Endothelial cell of umbilical vein (primary cell): ENCODE data around the gene OTUB1.

ENCODE experiments used
- EZH2 ChIP-seq: IDR thresholded peaks from 2 replicates; pipeline ENCODE4 v1.6.1; 2012; ENCODE audit warnings: borderline replicate concordance, low read depth, mild to moderate bottlenecking, moderate library complexity, low read length, inconsistent platforms; ENCODE audit not compliant: severe bottlenecking
- FOS ChIP-seq: IDR thresholded peaks from 2 replicates; pipeline ENCODE4 v1.6.1; 2011; ENCODE audit warnings: mild to moderate bottlenecking, low read length, moderate library complexity, borderline replicate concordance; ENCODE audit not compliant: insufficient read depth
- GATA2 ChIP-seq: IDR thresholded peaks from 2 replicates; pipeline ENCODE4 v1.7.0; 2011; ENCODE audit warnings: low read depth, mild to moderate bottlenecking, moderate library complexity, mixed read lengths, low read length; ENCODE audit not compliant: insufficient read length, insufficient read depth
- JUN ChIP-seq: IDR thresholded peaks from 2 replicates; pipeline ENCODE4 v1.6.1; 2011; ENCODE audit warnings: borderline replicate concordance, low read depth; ENCODE audit not compliant: insufficient read length, insufficient read depth
- MAX ChIP-seq: IDR thresholded peaks from 2 replicates; pipeline ENCODE4 v1.6.1; 2011; ENCODE audit not compliant: insufficient read depth, insufficient read length
- MYC ChIP-seq: IDR thresholded peaks from one replicate; pipeline ENCODE4 v1.6.1; 2011; ENCODE audit warnings: mild to moderate bottlenecking, low read depth, low read length
- POLR2A ChIP-seq: IDR thresholded peaks from 2 replicates; pipeline ENCODE4 v1.6.1; 2012; ENCODE audit warnings: low read depth, mild to moderate bottlenecking, control low read depth, low read length
- POLR2AphosphoS5 ChIP-seq: IDR thresholded peaks from 2 replicates; pipeline ENCODE4 v1.6.1; 2012; ENCODE audit warnings: low read depth, mild to moderate bottlenecking, control low read depth, low read length, moderate library complexity; ENCODE audit not compliant: insufficient read depth
- TF ChIP-seq, protein P1 (sequence below), 2 donors: IDR thresholded peaks; 1 replicate in 1 of 2; 2 replicates in 1 of 2; pipeline ENCODE4 v1.5.1; 2011; ENCODE audit warnings: low read length in 2 of 2, mild to moderate bottlenecking in 2 of 2, moderate library complexity in 2 of 2, control low read depth in 1 of 2, inconsistent platforms in 1 of 2, low read depth in 1 of 2; ENCODE audit not compliant: insufficient read depth in 1 of 2; ENCODE audit errors: extremely low read depth in 1 of 2

- TF ChIP-seq POLR2A (no peak), POLR2AphosphoS5 (no peak), GATA2 (no peak), EZH2 (no peak), MAX (no peak), MYC (no peak), JUN (no peak), FOS (no peak)
- TF ChIP-seq, protein P1, sequence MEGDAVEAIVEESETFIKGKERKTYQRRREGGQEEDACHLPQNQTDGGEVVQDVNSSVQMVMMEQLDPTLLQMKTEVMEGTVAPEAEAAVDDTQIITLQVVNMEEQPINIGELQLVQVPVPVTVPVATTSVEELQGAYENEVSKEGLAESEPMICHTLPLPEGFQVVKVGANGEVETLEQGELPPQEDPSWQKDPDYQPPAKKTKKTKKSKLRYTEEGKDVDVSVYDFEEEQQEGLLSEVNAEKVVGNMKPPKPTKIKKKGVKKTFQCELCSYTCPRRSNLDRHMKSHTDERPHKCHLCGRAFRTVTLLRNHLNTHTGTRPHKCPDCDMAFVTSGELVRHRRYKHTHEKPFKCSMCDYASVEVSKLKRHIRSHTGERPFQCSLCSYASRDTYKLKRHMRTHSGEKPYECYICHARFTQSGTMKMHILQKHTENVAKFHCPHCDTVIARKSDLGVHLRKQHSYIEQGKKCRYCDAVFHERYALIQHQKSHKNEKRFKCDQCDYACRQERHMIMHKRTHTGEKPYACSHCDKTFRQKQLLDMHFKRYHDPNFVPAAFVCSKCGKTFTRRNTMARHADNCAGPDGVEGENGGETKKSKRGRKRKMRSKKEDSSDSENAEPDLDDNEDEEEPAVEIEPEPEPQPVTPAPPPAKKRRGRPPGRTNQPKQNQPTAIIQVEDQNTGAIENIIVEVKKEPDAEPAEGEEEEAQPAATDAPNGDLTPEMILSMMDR (IDR thresholded peaks at IDR 0.05; ENCODE audit: extremely low read depth in 1 of 2, insufficient read depth in 1 of 2, low read depth in 1 of 2, low read length in 2 of 2), result no peak
Observed at GRCh38 chr11:63993993-63994392, 7.8 kb downstream of the OTUB1 start.
